Endothelial cell of hepatic sinusoid (primary cell): ENCODE measurements around the gene FRY.
"Not testable (repeated sequence)": the region's sequence is repeated elsewhere in the genome, so short reads cannot be mapped to it uniquely, and the experiment has no call there.

ENCODE experiments used
- in situ Hi-C: cut with HindIII; loops from 2 replicates; pipeline ENCODE4 v1.10.0; 2017; ENCODE audit warnings: low sequenced_read_pairs

Gene FRY

DNA sequence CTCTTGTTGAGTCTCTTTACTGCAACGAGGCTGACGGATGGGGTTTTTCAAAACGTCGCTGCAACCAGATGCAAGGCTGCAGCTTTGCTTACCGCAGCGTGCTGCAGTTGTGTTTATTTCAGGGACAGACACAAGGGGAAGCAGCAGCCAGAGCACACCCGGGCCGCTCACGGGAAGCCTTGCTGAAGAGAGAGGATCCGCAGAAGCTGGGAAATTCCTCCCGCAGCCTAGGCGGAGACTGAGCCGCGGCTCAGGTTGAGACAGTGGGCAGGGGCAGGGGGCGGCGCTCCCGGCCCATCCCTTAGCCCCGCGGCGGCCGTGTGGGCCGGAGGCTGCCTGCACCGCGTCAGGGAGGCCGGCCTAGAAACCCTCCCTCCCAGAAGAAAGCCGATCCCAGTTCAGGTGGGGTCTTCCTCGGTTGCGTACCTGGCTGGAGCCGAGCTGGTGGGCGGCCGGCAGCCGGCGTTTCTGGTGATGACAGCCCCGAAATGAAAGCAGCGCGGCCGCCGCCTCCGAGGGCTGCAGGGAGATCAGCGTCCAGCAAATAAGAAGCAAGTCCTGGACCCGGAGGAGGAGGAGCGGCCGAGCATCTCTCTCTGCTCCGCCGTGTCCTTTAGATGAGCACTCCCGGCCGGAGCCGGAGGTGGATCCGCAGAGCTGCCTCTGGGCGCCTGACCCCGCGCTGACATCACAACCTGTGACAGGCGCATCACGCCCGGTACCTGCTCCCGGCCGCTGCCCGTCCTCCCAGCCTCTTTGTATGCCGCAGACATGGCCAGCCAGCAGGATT, at the start of gene FRY:
Gene FRY, plus strand, starts transcription at position 750 of the 790 bp plus-strand sequence. Its CDS starts 22 bp downstream, at position 772.
- in situ Hi-C loops, result no loop called here

DNA sequence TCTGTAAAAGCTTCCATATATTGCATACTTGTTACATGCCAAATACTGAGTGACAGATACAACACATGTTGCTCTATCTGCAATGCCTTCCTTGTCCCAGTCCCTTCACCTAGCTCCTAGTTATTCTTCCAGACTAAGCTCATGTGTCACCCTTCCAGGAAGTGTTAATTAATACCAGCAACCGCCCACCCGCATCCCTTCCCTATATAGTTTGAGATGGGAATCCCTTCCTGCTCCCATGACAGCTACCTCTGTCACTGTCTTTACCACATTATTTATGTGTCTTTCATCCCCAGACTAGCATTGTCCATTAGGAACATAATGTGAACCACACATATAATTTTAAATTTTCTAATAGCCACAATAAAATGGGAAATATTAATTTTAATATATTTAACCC, 49.5 kb upstream of the FRY start:
- in situ Hi-C loops, result no loop called here

DNA sequence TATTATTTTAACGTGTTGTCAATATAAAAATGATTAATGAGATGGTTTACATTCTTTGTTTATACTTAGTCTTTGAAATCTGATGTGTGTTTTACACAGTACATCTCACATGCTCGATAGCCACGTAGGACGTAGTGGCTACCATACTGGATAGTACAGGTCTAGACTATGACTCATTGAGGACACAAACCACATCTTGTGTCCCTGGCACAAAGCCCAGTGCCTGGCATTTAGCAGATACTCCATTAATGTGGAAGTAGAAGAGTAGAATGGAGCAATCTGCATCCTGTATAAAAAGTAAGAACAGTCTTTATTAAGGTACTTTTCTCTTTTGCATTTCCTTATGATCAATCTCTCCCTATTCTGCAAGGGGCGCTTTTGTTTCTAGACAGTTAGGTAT, 49.0 kb upstream of the FRY start:
- in situ Hi-C loops, result no loop called here

DNA sequence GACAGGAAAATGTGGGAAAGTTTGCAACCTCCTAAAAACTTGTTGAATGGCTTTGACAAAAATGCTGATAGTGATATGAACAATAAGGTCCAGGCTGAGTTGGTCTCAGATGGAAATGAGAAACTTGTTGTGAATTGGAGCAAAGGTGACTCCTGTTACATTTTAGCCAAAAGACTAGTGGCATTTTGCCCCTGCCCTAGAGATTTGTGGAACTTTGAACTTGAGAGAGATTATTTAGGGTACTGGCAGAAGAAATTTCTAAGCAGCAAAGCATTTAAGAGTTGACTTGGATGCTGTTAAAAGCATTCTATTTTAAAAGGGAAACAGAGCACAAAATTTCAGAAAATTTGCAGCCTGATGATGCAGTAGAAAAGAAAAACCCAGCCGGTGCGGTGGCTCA, 47.9 kb upstream of the FRY start:
- in situ Hi-C loops, result not testable (repeated sequence)

DNA sequence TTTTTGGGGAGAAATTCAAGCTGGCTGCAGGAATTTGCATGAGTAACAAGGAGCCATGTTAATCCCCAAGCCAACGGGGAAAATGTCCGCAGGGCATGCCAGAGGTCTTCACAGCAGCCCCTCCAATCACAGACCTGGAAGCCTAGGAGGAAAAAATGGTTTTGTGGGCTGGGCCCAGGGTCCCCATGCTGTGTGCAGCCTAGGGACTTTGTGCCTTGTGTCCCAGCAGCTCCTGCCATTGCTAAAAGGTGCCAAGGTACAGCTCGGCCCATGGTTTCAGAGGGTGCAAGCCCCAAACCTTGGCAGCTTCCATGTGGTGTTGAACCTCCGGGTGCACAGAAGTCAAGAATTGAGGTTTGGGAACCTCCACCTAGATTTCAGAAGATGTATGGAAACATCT, 47.2 kb upstream of the FRY start:
- in situ Hi-C loops, result not testable (repeated sequence)

DNA sequence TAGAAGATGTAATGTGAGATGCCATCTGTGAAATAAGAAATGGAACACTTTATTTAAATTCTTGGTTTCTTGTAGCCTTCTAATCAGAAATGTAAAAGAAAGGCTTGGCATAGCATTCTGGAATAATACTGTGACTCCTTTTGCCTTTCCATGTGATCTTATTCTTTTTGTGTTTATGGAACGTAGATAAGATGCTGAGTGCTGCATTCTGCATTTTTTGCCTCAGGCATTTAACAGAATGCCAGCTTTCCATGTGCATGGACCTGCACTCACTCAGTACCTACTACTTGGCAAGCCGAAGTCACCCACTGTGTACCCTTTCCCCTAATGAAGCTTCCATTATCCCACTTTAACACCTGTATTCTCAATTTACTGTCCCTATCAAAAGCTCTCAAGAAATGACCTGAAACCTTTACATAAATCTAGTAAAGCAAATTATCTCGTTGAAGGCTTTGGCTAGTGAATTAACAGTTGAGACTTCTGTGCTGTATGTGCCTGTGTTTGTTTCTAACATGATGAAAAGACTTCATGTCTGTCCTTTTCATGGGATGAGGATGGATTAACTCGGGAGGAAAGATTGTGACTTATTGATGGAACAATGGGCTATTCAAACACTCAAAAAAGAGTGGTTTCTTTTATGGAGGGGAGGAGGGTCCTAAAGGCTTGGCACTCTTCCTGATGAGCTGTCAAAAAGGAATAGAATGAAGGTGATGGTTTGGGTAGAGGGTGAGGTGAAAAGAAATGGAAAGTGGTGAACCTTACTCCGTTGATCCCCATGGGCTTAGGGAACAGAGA, 44.7 kb upstream of the FRY start:
- in situ Hi-C loops, result no loop called here

DNA sequence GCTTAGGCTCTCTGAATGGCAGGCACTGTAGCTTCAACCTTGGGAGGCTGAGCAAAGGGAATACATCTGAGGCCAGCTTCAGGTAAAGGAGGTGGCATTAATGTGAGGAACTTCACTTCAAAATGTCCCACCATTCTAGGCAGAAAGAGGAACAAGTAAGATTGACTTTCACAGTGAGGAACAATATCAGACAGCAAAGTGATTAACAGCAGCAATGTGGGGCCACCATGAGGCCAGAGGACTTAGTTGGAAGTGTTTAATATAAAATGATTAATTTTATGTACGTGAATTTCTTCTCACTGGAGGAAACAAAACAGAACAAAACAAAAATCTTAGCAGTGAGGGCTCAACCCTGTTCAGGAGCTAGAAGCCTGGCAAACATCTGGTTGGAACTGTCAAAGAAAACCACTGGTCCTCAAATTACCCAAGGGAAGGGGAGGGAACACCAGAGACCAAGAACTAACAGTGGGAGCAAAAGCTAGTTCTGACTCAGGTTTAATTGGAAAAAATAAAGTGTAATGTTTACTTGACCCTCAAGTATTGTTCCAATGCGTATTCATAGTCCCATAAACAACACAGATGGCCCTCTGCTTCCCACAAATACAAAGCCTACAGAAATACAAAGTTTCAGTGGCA, 43.9 kb upstream of the FRY start:
- in situ Hi-C loops, result no loop called here

DNA sequence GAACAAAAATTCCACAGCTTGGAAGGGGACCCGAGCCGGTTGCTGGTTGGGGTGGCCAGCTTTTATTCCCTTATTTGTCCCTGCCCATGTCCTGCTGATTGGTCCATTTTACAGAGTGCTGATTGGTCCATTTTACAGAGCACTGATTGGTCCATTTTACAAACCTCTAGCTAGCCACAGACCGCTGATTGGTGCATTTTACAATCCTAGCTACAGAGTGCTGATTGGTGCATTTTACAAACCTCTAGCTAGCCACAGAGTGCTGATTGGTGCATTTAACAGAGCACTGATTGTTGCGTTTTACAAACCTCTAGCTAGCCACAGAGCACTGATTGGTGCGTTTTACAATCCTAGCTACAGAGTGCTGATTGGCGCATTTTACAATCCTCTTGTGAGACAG, 37.2 kb upstream of the FRY start:
- in situ Hi-C loops, result not testable (repeated sequence)

DNA sequence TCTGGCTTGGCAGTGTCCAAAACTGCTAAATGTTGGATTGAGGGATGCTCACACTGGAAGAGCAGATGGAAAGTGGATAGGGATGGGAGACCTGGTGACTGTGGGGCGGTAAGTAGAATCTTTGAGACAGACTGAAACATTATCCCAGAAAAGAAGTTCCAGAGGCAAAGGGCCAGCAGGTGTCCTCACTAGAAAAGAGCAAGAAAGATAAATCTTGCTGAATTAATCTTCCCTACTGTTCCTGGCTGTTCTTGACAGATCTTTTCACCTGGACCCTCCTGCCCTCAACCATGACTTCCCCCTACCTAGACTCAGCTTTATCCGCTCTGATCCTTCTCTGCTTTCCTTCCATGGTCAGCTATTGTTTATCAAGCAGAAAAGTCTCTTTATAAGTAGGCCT, 35.0 kb upstream of the FRY start:
- in situ Hi-C loops, result no loop called here

DNA sequence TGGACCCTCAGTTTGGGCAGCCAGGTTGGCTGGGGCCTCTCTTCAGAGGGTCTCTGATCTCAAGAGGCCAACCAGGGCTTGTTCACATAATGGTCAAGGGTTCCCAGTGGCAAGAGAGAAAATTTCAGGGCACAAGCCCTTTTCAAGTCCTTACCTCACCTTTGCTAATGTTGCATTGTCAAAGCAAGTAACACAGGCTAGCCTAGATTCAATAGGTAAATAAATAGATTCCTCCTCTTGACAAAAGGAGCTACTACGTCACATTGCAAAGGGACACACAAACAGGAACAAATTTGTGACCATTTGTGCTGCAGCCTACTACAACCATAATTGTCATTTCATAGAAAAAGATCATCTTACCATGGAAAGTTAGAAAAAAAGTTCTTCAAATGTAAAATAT, 33.9 kb upstream of the FRY start:
- in situ Hi-C loops, result no loop called here

DNA sequence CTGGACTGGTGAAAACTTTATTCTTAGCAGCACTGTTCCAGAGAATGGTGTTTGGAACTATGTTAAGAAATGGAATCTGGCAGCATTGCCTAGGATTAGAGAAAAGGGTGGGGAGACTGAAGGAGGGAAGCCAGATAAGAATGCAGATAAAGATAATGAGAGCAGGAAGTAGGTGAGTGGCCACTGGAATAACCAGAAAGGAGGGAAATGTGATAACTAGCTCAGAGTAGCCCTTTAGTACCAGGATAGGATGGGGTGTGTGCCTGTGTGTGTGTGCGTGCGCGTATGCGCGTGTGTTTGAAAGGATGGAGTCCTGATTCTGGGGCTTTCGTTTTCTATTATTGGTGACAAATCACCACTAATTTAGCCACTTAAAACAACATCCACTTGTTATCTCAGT, 33.4 kb upstream of the FRY start:
- in situ Hi-C loops, result no loop called here

DNA sequence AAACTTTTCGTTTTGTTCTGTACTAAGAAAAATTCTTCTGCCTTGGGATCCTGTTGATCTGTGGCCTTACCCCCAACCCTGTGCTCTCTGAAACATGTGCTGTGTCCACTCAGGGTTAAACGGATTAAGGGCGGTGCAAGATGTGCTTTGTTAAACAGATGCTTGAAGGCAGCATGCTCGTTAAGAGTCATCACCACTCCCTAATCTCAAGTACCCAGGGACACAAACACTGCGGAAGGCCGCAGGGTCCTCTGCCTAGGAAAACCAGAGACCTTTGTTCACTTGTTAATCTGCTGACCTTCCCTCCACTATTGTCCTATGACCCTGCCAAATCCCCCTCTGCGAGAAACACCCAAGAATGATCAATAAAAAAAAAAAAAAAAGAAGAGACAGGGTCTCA, 30.8 kb upstream of the FRY start:
- in situ Hi-C loops, result not testable (repeated sequence)

DNA sequence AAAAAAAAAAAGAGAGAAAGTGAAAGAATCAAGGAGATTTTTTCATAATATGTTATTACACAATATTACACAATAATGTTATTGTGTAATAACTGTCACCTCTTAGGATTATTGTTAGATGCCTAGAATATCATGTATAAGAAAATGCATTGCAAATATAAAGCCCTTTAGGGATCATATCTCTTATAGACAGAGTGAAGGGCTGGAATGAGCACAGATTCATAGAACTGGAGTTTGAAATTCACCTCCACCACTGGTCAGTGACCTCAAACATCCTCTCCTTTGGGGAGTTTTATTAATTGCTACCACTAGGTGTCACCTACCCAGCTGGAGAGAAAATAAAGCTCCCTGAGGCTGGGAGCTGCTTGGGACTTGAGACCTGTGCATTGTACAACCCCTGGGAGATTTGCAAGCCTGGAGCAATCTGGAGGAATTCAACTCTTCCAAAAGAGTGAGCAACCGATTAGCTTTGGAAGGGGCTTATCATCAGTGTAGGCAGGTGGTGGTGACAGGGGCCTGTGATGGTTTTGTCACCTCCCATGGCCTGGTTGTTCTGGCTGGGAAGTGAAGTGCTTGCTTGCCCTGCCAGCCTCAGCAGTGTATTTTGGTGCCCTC, 30.3 kb upstream of the FRY start:
- in situ Hi-C loops, result no loop called here

DNA sequence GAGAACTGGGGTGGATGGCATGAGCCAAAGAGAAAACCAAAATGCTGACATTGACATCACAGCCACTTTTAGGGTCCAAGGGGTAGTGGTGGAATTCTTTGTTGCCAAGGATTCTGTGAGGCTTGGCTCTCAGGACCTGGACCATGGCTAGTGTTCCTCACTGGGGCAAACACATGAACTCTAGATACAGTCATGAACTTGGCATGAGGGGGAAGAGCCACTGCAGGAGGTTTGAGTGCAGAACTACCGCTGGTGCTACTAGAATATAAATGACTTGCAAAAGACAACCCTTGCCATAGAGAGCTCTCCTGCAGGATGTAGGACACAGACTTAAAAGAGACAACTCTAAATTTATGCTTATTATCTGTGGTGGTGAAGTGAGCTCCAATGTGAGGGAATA, 29.8 kb upstream of the FRY start:
- in situ Hi-C loops, result no loop called here

DNA sequence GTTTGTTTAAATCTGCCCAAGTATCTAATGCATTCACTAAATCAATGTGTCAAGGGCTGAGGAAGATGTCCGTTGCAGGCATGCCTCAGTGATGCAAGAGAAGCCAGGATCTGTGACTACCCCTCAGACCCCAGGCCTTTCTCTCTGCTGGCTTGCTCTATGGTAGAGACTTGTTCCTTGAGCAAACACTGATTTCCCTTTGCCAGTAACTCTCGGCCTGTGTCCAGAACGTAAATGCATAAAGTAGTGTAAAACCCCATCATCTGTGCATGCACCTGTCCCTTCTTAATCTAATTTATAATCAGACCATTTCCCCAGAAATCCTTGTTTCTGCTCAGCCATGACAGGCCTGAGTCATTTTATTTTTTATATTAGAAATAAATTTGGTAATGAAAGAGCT, 28.7 kb upstream of the FRY start:
- in situ Hi-C loops, result no loop called here

DNA sequence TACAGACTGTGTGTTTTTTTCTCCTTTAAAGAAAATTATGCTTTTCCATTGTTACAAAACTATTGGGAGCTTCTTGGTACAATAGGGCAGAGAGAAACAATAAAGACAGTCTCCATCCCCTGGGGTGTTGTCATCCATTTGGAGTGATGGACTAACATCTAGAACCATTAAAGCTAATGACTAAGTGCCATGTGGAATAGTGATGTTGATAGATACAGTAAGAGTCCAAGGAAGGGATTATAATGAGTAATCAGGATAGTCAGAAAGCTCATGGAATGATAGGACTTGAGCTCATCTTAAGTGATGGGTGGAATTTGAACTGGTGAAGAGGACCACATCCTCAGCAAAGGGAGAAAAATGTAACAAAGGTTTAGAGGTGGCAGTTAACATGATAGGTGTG, 24.1 kb upstream of the FRY start:
- in situ Hi-C loops, result no loop called here

DNA sequence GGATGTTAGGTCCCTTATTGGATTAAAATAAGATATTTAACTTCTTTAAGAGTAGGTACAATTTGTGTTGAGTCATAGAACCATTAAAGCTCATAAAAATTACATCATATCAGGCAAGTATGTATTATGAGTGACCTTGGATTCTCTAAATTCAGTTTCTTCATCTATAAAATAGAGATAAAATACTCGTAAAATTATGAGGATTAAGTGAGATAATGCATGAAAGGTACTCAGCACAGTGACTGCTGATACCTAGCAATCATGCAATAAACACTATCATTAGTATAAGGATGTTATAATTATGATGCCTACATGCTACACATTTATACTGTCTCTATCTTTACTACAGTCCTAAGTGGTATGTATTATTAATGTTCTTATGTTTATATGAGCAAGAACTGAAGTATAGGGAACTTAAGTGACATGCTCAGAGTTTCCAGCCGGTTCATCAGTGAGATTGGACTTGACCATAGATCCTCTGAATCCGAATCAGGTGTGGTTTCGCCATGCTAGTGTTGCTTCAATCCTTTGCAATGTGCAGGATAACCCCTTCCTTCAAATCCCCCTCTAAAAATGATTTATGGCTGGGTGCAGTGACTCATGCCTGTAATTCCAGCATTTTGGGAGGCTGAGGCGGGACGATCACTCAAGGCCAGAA, 22.9 kb upstream of the FRY start:
- in situ Hi-C loops, result no loop called here

DNA sequence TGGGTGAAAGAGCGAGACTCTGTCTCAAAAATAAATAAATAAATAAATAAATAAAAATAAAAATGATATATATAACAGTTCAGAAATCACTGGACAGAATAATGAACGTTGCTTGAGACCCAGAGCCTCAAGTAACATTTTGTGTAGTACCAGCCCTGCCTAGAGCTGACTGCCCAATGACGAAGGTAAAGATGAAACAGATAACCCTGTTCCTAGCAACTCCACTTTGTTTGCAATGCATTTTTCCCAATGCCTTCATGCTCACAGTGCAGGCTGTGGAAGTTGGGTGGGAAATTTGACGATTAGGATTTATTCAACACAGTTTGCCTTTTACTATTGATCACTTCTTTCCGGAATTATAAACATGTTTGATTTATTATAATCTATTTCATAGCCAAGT, 22.2 kb upstream of the FRY start:
- in situ Hi-C loops, result no loop called here

DNA sequence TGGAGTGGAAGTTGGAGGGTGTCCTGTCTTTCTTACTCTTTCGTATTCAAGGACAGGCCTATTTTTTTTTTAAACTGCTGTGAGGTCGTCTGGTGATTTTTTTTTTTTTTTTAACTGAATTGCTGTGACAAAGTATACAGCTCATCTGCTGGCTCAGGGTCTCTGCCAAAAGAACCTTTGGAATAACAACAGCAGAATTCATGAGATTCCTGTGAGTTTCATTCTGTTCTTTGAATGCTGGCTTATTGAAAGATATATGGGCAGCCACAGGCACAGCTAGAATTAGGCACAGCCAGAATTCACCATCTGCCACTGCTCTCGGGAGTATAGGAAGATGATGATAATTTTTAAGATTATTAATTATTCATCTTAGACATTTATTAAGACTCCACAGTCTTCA, 21.4 kb upstream of the FRY start:
- in situ Hi-C loops, result no loop called here

DNA sequence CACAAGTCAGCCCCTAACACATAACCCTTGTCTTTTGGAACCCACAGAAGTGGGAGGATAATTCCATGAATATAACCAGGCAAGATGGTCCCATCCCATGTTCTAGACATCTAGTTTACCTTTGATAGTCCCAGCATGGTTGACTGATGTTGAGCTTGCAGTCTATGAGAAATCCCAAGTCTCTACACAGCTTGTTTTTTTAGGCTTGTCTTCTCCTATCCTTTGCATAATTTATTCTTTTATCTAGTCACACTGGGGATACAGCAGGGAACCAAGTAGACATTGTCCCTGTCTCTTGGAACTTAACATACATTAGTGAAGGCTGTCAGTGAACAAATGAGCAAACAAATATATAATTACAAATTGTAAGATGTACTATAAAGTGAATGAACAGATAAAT, 19.6 kb upstream of the FRY start:
- in situ Hi-C loops, result no loop called here

DNA sequence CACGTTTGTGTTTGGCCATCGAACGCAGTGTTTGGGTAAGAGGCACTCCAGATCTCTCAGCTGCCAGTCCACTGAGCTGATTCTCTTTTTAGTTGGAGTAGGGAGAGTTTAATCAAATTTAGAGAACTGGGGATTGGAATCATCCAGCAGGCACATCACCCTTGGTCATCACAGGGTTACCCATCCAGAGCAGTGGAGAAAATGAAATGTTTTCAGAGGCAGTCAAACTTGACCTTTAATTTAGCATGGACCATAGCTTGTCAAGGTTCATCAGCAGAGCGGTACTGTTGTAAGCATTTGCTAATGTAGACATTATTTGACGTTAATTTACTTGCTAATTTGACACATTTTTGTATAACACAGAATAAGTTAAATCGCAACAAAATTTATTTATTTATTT, 18.4 kb upstream of the FRY start:
- in situ Hi-C loops, result no loop called here
